Spleen (tissue), 11 donors: ENCODE results near the gene ACTN4. TPM values are rescaled to one million over a fixed set of nuclear protein-coding genes. Genes with fewer than 3 reads are reported as not detected.

Source experiments
- DNase-seq: peaks from one replicate; pipeline ENCODE4 v3.0.0-alpha.2; 2020
- H3K27ac ChIP-seq, 8 donors: fragments of 200-600 bp; sonication (generic) in 7 of 8; 1 replicate in 4 of 8; 2 replicates in 4 of 8; pipeline versions ENCODE4 v1.5.0 to v1.8.0; 2016 to 2021; ENCODE audit warnings: inconsistent platforms in 4 of 8, mild to moderate bottlenecking in 4 of 8, moderate library complexity in 1 of 8
- H3K27me3 ChIP-seq, 7 donors: fragments of 200-600 bp; sonication (generic) in 6 of 7; replicated peaks in 1 of 7; 1 replicate in 4 of 7; 2 replicates in 3 of 7; pipeline versions ENCODE4 v1.5.0 to v1.8.0; 2016 to 2021; ENCODE audit warnings: inconsistent platforms in 3 of 7, mild to moderate bottlenecking in 1 of 7
- H3K36me3 ChIP-seq, 6 donors: fragments of 200-600 bp; sonication (generic) in 5 of 6; 1 replicate in 4 of 6; 2 replicates in 2 of 6; pipeline versions ENCODE4 v1.5.0 to v1.8.0; 2016 to 2021; ENCODE audit warnings: inconsistent platforms in 2 of 6
- H3K4me1 ChIP-seq, 6 donors: fragments of 200-600 bp; sonication (generic) in 5 of 6; 1 replicate in 3 of 6; 2 replicates in 3 of 6; pipeline versions ENCODE4 v1.5.0 to v1.8.0; 2016 to 2021; ENCODE audit warnings: inconsistent platforms in 3 of 6
- H3K4me3 ChIP-seq, 8 donors: fragments of 200-600 bp; sonication (generic) in 7 of 8; 1 replicate in 4 of 8; 2 replicates in 4 of 8; pipeline versions ENCODE4 v1.5.0 to v1.8.0; 2016 to 2021; ENCODE audit warnings: inconsistent platforms in 4 of 8, mild to moderate bottlenecking in 4 of 8, moderate library complexity in 2 of 8
- H3K9me3 ChIP-seq, 8 donors: fragments of 200-600 bp; sonication (generic) in 7 of 8; 1 replicate in 4 of 8; 2 replicates in 4 of 8; pipeline versions ENCODE4 v1.5.0 to v1.8.0; 2016 to 2021; ENCODE audit warnings: inconsistent platforms in 4 of 8
- CTCF ChIP-seq, 11 experiments: fragments of 200-600 bp in 7 of 11; fragments of 450-650 bp in 4 of 11; sonication (generic) in 4 of 11; IDR thresholded peaks in 8 of 11; conservative IDR thresholded peaks in 3 of 11; 1 replicate in 7 of 11; 2 replicates in 4 of 11; pipeline versions ENCODE4 v1.4.0 to v1.8.0; 2016 to 2021; ENCODE audit warnings: antibody characterized with exemption in 11 of 11, inconsistent platforms in 4 of 11, mild to moderate bottlenecking in 1 of 11
- POLR2A ChIP-seq, 3 donors: fragments of 450-650 bp; IDR thresholded peaks; one replicate each; pipeline ENCODE4 v1.5.1; 2017; ENCODE audit warnings: antibody characterized with exemption in 3 of 3, mild to moderate bottlenecking in 1 of 3
- POLR2AphosphoS5 ChIP-seq, 3 donors: sonication (generic); formaldehyde crosslinking; IDR thresholded peaks; one replicate each; pipeline ENCODE4 v1.5.1; 2017; ENCODE audit warnings: antibody characterized with exemption in 3 of 3
- WGBS, 5 donors: extraction: QIAGEN DNeasy Blood & Tissue Kit in 3 of 5; methylation state at CpG; one replicate each; pipeline versions ENCODE4 v1.1.5 to v1.1.7; 2013 to 2018; 5-methylcytosine and 5-hydroxymethylcytosine counted together
- intact Hi-C: fragments of 100-400 bp; cut with DNase I; formaldehyde crosslinking; loops from one replicate; pipeline ENCODE4 v1.15.0; 2023; ENCODE audit warnings: low total_unique reads
- polyA plus RNA-seq, 3 donors: library from polyadenylated mRNA; stranded (reverse); fragments of 200-250 nt; gene quantifications; one replicate each; pipeline ENCODE4 v1.2.1, GENCODE V29; 2013
- total RNA-seq, 7 donors: library from RNA; depleted of rRNA in 3 of 7; stranded (reverse); fragments of >200 nt in 3 of 7; fragmentation: NEBNext Ultra II Directional in 4 of 7; extraction: Animal tissue kit (Norgen Biotek cat#: 25700) in 4 of 7; gene quantifications; one replicate each; pipeline versions ENCODE4 v1.1.0 to v1.2.1, GENCODE V29; 2016 to 2021
- donor health status: healthy with polysubstance abuse.
- donor health status: DM: no; HTN: no; CAD: no; lungs with moderate emphysema.
- donor health status: DM: no; HTN: no; CAD: no.
- donor health status: Bipolar disorder and iron deficiency.
- donor health status: healthy.
- donor health status: DM: no; HTN: no; CAD: no.
- donor health status: DM: yes; HTN: yes; CAD: no.

The ACTN4 gene
- total and polyA plus RNA-seq, 10 donors: 39.3 to 621 (median 408) TPM

GRCh38 chr19:38739440-38740256 is 92.2 kb downstream of the ACTN4 start:
- peak; percentile 73 for DNase-seq
- Histone ChIP-seq H3K4me1 (peaks cover 10 to 42% (median 25%) of the 10 kb centered on the region in 6 donors), H3K27ac (peak overlapping the region in 1 of 8 donors; percentile 53), H3K9me3 (no peaks in the 10 kb centered on the region), H3K36me3 (no peaks in the 10 kb centered on the region), H3K4me3 (no peak overlapping the region), H3K27me3 (peaks cover 0 to 15% (median 0%) of the 10 kb centered on the region in 7 donors)
- intact Hi-C loops: no loop called here
- TF ChIP-seq POLR2A (IDR thresholded peaks at IDR 0.05) (no peak), POLR2AphosphoS5 (IDR thresholded peaks at IDR 0.05) (peak in 1 of 3 donors; percentile 15)
- 37 to 69% (median 68%) methylated on average over 9 to 16 of the region's 16 CpGs for WGBS, 5 donors

- Histone ChIP-seq H3K27me3 (peaks cover 0 to 15% (median 0%) of the 10 kb centered on the region in 7 donors), H3K4me1 (peaks cover 5 to 37% (median 19%) of the 10 kb centered on the region in 6 donors), H3K36me3 (no peaks in the 10 kb centered on the region), H3K9me3 (no peaks in the 10 kb centered on the region), H3K27ac (peak overlapping the region in 1 of 8 donors; percentile 53), H3K4me3 (no peak overlapping the region)
- no peak for DNase-seq
- intact Hi-C loops: no loop called here
- no peak for TF ChIP-seq CTCF (IDR thresholded peaks at IDR 0.05 in 8 of 11, conservative IDR thresholded peaks at IDR 0.05 in 3 of 11)
- no peak for TF ChIP-seq POLR2A (IDR thresholded peaks at IDR 0.05)
- TF ChIP-seq POLR2AphosphoS5 (IDR thresholded peaks at IDR 0.05): no peak
- WGBS, 5 donors: 70 to 87% (median 84%) methylated on average over 7 to 9 of the region's 9 CpGs
Measured at GRCh38 chr19:38740257-38740592, 92.8 kb downstream of the ACTN4 start.

GRCh38 chr19:38740932-38741331 is 93.5 kb downstream of the ACTN4 start:
- DNase-seq: no peak
- intact Hi-C loops: no loop called here
- 82 to 98% (median 94%) methylated on average over 2 of the region's 2 CpGs for WGBS, 5 donors

GRCh38 chr19:38741670-38742069 is 94.2 kb downstream of the ACTN4 start:
- peaks cover 4 to 26% (median 10%) of the 10 kb centered on the region in 6 donors for H3K4me1 ChIP-seq
- H3K9me3 ChIP-seq: no peaks in the 10 kb centered on the region
- no peak for TF ChIP-seq POLR2AphosphoS5 (IDR thresholded peaks at IDR 0.05)
- no peak for TF ChIP-seq CTCF (IDR thresholded peaks at IDR 0.05 in 8 of 11, conservative IDR thresholded peaks at IDR 0.05 in 3 of 11)
- no peak for TF ChIP-seq POLR2A (IDR thresholded peaks at IDR 0.05)
- no peak overlapping the region for H3K27ac ChIP-seq
- intact Hi-C loops: no loop called here
- DNase-seq: peak; percentile 61
- peaks cover 0 to 9% (median 0%) of the 10 kb centered on the region in 7 donors for H3K27me3 ChIP-seq
- no peak overlapping the region for H3K4me3 ChIP-seq
- no peaks in the 10 kb centered on the region for H3K36me3 ChIP-seq
- 92 to 95% (median 94%) methylated on average over 15 of the region's 15 CpGs for WGBS, 5 donors

More at GRCh38 chr19:38740932-38741331, 93.5 kb downstream of the ACTN4 start:
- Histone ChIP-seq H3K4me3 (no peak overlapping the region), H3K9me3 (no peaks in the 10 kb centered on the region), H3K4me1 (peaks cover 4 to 34% (median 17%) of the 10 kb centered on the region in 6 donors), H3K27ac (no peak overlapping the region), H3K27me3 (peaks cover 0 to 15% (median 0%) of the 10 kb centered on the region in 7 donors), H3K36me3 (no peaks in the 10 kb centered on the region)
- TF ChIP-seq CTCF (IDR thresholded peaks at IDR 0.05 in 8 of 11, conservative IDR thresholded peaks at IDR 0.05 in 3 of 11) (no peak), POLR2AphosphoS5 (IDR thresholded peaks at IDR 0.05) (no peak), POLR2A (IDR thresholded peaks at IDR 0.05) (no peak)
